Ramos (cell line): Measurements from ENCODE around the gene MEX3D.

Source experiments
- in situ Hi-C: fragments of 300-500 bp; cut with MboI; formaldehyde crosslinking; loops from one replicate; pipeline ENCODE4 v1.14.3; 2022; ENCODE audit warnings: low sequenced_read_pairs; ENCODE audit not compliant: unreplicated experiment

Gene MEX3D

GRCh38 chr19:1598777-1599459 lies 30.8 kb upstream of the MEX3D start:
- in situ Hi-C loops, result no loop called here

DNA sequence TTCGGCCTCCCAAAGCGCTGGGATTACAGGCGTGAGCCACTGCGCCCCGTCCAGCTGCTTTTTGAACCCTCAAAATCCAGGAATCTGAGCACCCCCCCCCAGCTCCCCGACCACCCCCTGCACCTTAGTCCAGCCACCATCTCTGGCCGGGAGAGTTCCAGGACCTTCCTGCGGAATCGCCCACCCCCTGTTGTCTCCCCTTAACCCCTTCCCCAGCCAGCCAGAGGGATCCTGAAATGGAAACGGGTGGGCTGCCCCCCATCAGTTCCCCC lies 25.3 kb upstream of the MEX3D start:
- in situ Hi-C loops, result no loop called here

GRCh38 chr19:1592755-1593500 lies 24.8 kb upstream of the MEX3D start, which contains the start of gene MBD3:
MBD3 (minus strand) TSS chr19:1592865; CDS start chr19:1592631, 234 bp downstream.
- in situ Hi-C loops, result no loop called here

GRCh38 chr19:1592024-1592754 lies 24.1 kb upstream of the MEX3D start:
- in situ Hi-C loops, result no loop called here

- in situ Hi-C loops, result no loop called here
These were observed 23.4 kb upstream of the MEX3D start for GRCh38 chr19:1591421-1592023.

DNA sequence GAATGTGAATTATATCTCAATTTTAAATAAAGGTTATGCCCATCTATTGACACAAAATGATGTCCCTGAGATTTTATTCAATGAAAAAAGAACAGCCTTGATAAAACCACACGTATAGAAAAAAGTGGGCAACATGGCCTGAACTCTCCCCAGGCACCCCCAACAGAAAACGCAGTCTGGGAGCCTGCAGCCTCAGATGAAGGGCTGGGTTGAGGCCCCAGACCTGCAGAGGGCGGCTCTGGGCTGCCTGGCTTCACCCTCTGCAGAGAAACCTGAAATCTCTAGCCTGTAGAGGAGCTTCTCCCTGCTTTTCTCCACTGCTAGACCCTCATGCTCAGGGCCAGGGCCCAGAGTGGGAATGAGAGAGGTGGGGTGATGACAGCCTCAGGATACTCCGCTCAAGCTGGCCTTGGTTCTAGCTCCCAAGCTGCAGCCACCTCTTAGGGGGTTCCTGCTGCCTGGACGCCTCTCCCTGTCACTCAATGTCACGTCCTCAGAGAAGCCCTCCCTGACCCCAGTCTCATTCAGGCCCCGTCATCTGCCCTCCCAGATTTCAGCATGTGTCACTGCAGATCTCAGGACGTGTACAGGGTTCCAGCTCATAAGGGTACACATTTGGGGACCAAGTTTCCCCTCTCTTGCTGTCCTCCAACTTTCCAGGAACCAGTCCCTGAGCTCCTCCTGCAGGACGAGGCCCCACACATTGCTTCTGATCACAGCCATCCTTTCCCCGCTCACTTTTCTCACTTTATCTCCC lies 22.7 kb upstream of the MEX3D start:
- in situ Hi-C loops, result no loop called here

- in situ Hi-C loops, result no loop called here
These were observed 19.7 kb upstream of the MEX3D start for GRCh38 chr19:1587872-1588271.

GRCh38 chr19:1585243-1585580 lies 17.1 kb upstream of the MEX3D start:
- in situ Hi-C loops, result no loop called here

- in situ Hi-C loops, result no loop called here
These were observed 16.5 kb upstream of the MEX3D start for GRCh38 chr19:1584500-1585242.

GRCh38 chr19:1582201-1582600 lies 14.1 kb upstream of the MEX3D start:
- in situ Hi-C loops, result no loop called here

DNA sequence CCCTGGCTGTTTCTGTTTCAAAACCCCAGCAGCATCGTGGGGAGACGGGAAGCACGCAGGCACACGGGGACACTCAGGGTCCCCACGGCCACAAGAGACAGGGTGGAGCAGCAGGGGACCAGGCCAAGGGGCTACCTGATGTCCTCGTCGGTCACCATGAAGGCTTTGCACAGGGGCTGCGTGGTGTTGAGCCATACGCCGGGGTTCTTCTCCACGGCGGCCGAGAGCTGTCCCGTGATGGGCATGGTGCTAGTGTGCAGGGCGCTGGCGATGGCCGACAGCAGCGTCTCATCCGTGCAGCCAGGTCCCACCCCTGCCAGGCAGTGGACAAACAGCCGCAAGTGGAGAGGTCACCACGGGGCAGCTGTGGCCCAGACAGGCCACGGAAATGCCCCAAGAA lies 12.8 kb upstream of the MEX3D start:
- in situ Hi-C loops, result no loop called here

GRCh38 chr19:1580382-1580781 lies 12.3 kb upstream of the MEX3D start:
- in situ Hi-C loops, result no loop called here

DNA sequence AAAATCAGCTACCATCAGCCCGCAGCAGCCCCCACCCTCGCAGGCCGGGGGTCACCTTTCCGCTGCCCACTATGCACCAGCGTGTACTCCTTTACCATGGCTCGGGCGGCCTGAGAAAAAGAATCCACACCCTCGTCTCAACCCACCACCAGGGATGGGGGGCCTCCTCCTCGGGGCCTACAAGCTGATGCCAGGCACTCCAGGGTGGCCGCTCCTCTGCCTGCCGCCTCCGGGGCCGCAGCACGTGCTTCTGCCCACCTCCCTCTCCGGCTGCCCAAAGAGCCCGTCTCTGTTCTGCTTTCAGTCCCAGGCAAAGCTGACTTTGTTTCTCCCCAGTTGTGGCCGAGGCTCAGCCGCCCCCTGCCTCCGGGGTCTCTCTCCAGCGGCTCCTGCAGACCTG lies 11.1 kb upstream of the MEX3D start:
- in situ Hi-C loops, result no loop called here

- in situ Hi-C loops, result no loop called here
These were observed 9.9 kb upstream of the MEX3D start for GRCh38 chr19:1577929-1578618.

GRCh38 chr19:1577090-1577928 lies 9.2 kb upstream of the MEX3D start:
- in situ Hi-C loops, result no loop called here

GRCh38 chr19:1576242-1577089 lies 8.3 kb upstream of the MEX3D start:
- in situ Hi-C loops, result no loop called here
